Activated naive CD4-positive, alpha-beta T cell treated with anti-CD3 and anti-CD28 coated beads, Interleukin-2, amount 50 U/mL, for 24 hours (primary cell): ENCODE measurements around the gene KRTAP12-1.

ENCODE experiments used
- H3K27ac Mint-ChIP-seq: one replicate; pipeline ENCODE4 v1.8.0; 2021; ENCODE audit warnings: mild to moderate bottlenecking, mixed read lengths
- H3K27me3 Mint-ChIP-seq: one replicate; pipeline ENCODE4 v1.8.0; 2021; ENCODE audit warnings: mixed read lengths
- H3K36me3 Mint-ChIP-seq: one replicate; pipeline ENCODE4 v1.8.0; 2021; ENCODE audit warnings: mixed read lengths
- H3K4me1 Mint-ChIP-seq: one replicate; pipeline ENCODE4 v1.8.0; 2021; ENCODE audit warnings: mixed read lengths
- H3K4me3 Mint-ChIP-seq: one replicate; pipeline ENCODE4 v1.8.0; 2021; ENCODE audit warnings: mild to moderate bottlenecking, mixed read lengths
- H3K9me3 Mint-ChIP-seq: one replicate; pipeline ENCODE4 v1.8.0; 2021; ENCODE audit warnings: mixed read lengths

The KRTAP12-1 gene

GRCh38 chr21:44681861-44682579 is at the start of gene KRTAP12-1:
KRTAP12-1 (minus strand) TSS chr21:44682163; CDS start chr21:44682123, 40 bp downstream.
- no peak within 1 kb of the TSS for H3K27ac Mint-ChIP-seq

GRCh38 chr21:44730951-44731579 is 49.1 kb upstream of the KRTAP12-1 start:
- Mint-ChIP-seq H3K9me3 (no peaks in the 10 kb centered on the region), H3K36me3 (no peaks in the 10 kb centered on the region), H3K27ac (no peak overlapping the region), H3K27me3 (peaks cover 4% of the 10 kb centered on the region), H3K4me3 (no peak overlapping the region), H3K4me1 (no peaks in the 10 kb centered on the region)

More at GRCh38 chr21:44681861-44682579, at the start of gene KRTAP12-1:
- Mint-ChIP-seq H3K4me3 (no peak within 1 kb of the TSS), H3K36me3 (peaks cover 3% of the 10 kb centered on the region), H3K9me3 (no peaks in the 10 kb centered on the region), H3K4me1 (peaks cover 11% of the 10 kb centered on the region), H3K27me3 (peaks cover 4% of the 10 kb centered on the region)

GRCh38 chr21:44730028-44730395 is 48.0 kb upstream of the KRTAP12-1 start:
- Mint-ChIP-seq H3K4me1 (no peaks in the 10 kb centered on the region), H3K9me3 (no peaks in the 10 kb centered on the region), H3K4me3 (no peak overlapping the region), H3K27ac (no peak overlapping the region), H3K36me3 (no peaks in the 10 kb centered on the region), H3K27me3 (peaks cover 6% of the 10 kb centered on the region)

- H3K27ac Mint-ChIP-seq: no peak overlapping the region
- H3K4me1 Mint-ChIP-seq: no peaks in the 10 kb centered on the region
- H3K27me3 Mint-ChIP-seq: peaks cover 6% of the 10 kb centered on the region
- no peaks in the 10 kb centered on the region for H3K36me3 Mint-ChIP-seq
- no peaks in the 10 kb centered on the region for H3K9me3 Mint-ChIP-seq
- no peak overlapping the region for H3K4me3 Mint-ChIP-seq
Measured at GRCh38 chr21:44729336-44730027, 47.5 kb upstream of the KRTAP12-1 start.

- no peak overlapping the region for H3K4me3 Mint-ChIP-seq
- H3K9me3 Mint-ChIP-seq: no peaks in the 10 kb centered on the region
Measured at GRCh38 chr21:44728716-44729115, 46.8 kb upstream of the KRTAP12-1 start.

GRCh38 chr21:44727757-44728156 is 45.8 kb upstream of the KRTAP12-1 start:
- no peak overlapping the region for H3K27ac Mint-ChIP-seq
- peaks cover 11% of the 10 kb centered on the region for H3K27me3 Mint-ChIP-seq
- no peaks in the 10 kb centered on the region for H3K36me3 Mint-ChIP-seq
- H3K9me3 Mint-ChIP-seq: no peaks in the 10 kb centered on the region
- H3K4me3 Mint-ChIP-seq: no peak overlapping the region
- peaks cover 9% of the 10 kb centered on the region for H3K4me1 Mint-ChIP-seq

More at GRCh38 chr21:44728716-44729115, 46.8 kb upstream of the KRTAP12-1 start:
- H3K36me3 Mint-ChIP-seq: no peaks in the 10 kb centered on the region
- no peak overlapping the region for H3K27ac Mint-ChIP-seq
- H3K4me1 Mint-ChIP-seq: peaks cover 3% of the 10 kb centered on the region
- peaks cover 6% of the 10 kb centered on the region for H3K27me3 Mint-ChIP-seq

GRCh38 chr21:44727321-44727720 is 45.4 kb upstream of the KRTAP12-1 start:
- Mint-ChIP-seq H3K4me1 (peaks cover 9% of the 10 kb centered on the region), H3K36me3 (no peaks in the 10 kb centered on the region), H3K27ac (no peak overlapping the region), H3K4me3 (no peak overlapping the region), H3K9me3 (no peaks in the 10 kb centered on the region), H3K27me3 (peaks cover 12% of the 10 kb centered on the region)

GRCh38 chr21:44726826-44727225 is 44.9 kb upstream of the KRTAP12-1 start:
- Mint-ChIP-seq H3K27ac (no peak overlapping the region), H3K27me3 (peaks cover 12% of the 10 kb centered on the region), H3K36me3 (no peaks in the 10 kb centered on the region), H3K4me3 (no peak overlapping the region), H3K9me3 (no peaks in the 10 kb centered on the region), H3K4me1 (peaks cover 9% of the 10 kb centered on the region)

- H3K4me3 Mint-ChIP-seq: no peak overlapping the region
- H3K27ac Mint-ChIP-seq: no peak overlapping the region
- peaks cover 12% of the 10 kb centered on the region for H3K27me3 Mint-ChIP-seq
- no peaks in the 10 kb centered on the region for H3K9me3 Mint-ChIP-seq
- peaks cover 9% of the 10 kb centered on the region for H3K4me1 Mint-ChIP-seq
- no peaks in the 10 kb centered on the region for H3K36me3 Mint-ChIP-seq
Measured at GRCh38 chr21:44724926-44725325, 43.0 kb upstream of the KRTAP12-1 start.

- H3K27me3 Mint-ChIP-seq: peaks cover 12% of the 10 kb centered on the region
- H3K9me3 Mint-ChIP-seq: no peaks in the 10 kb centered on the region
- peak overlapping the region; percentile 49 for H3K4me3 Mint-ChIP-seq
- H3K4me1 Mint-ChIP-seq: peaks cover 9% of the 10 kb centered on the region
- H3K27ac Mint-ChIP-seq: no peak overlapping the region
- no peaks in the 10 kb centered on the region for H3K36me3 Mint-ChIP-seq
Measured at GRCh38 chr21:44724196-44724595, 42.2 kb upstream of the KRTAP12-1 start.

- Mint-ChIP-seq H3K4me1 (peaks cover 9% of the 10 kb centered on the region), H3K9me3 (no peaks in the 10 kb centered on the region), H3K36me3 (no peaks in the 10 kb centered on the region), H3K4me3 (peak overlapping the region; percentile 75), H3K27ac (no peak overlapping the region), H3K27me3 (peaks cover 12% of the 10 kb centered on the region)
Measured at GRCh38 chr21:44723177-44724131, 41.5 kb upstream of the KRTAP12-1 start.

- H3K4me3 Mint-ChIP-seq: peak overlapping the region; percentile 75
- H3K27ac Mint-ChIP-seq: no peak overlapping the region
- peaks cover 11% of the 10 kb centered on the region for H3K27me3 Mint-ChIP-seq
- H3K4me1 Mint-ChIP-seq: peaks cover 9% of the 10 kb centered on the region
- no peaks in the 10 kb centered on the region for H3K9me3 Mint-ChIP-seq
- H3K36me3 Mint-ChIP-seq: no peaks in the 10 kb centered on the region
Measured at GRCh38 chr21:44722731-44723130, 40.8 kb upstream of the KRTAP12-1 start.

- no peak overlapping the region for H3K27ac Mint-ChIP-seq
- peaks cover 12% of the 10 kb centered on the region for H3K4me1 Mint-ChIP-seq
- no peaks in the 10 kb centered on the region for H3K9me3 Mint-ChIP-seq
- H3K4me3 Mint-ChIP-seq: no peak overlapping the region
- H3K36me3 Mint-ChIP-seq: no peaks in the 10 kb centered on the region
- H3K27me3 Mint-ChIP-seq: peaks cover 10% of the 10 kb centered on the region
Measured at GRCh38 chr21:44720170-44720569, 38.2 kb upstream of the KRTAP12-1 start.

GRCh38 chr21:44718571-44718970 is 36.6 kb upstream of the KRTAP12-1 start:
- Mint-ChIP-seq H3K27me3 (peaks cover 19% of the 10 kb centered on the region), H3K9me3 (no peaks in the 10 kb centered on the region), H3K36me3 (no peaks in the 10 kb centered on the region), H3K4me3 (no peak overlapping the region), H3K27ac (no peak overlapping the region), H3K4me1 (peaks cover 14% of the 10 kb centered on the region)

GRCh38 chr21:44718093-44718492 is 36.1 kb upstream of the KRTAP12-1 start:
- Mint-ChIP-seq H3K9me3 (no peaks in the 10 kb centered on the region), H3K36me3 (no peaks in the 10 kb centered on the region), H3K27me3 (peaks cover 21% of the 10 kb centered on the region), H3K4me1 (peaks cover 10% of the 10 kb centered on the region), H3K27ac (no peak overlapping the region), H3K4me3 (no peak overlapping the region)
